Measurements from ENCODE around the gene LRP4.

DNA sequence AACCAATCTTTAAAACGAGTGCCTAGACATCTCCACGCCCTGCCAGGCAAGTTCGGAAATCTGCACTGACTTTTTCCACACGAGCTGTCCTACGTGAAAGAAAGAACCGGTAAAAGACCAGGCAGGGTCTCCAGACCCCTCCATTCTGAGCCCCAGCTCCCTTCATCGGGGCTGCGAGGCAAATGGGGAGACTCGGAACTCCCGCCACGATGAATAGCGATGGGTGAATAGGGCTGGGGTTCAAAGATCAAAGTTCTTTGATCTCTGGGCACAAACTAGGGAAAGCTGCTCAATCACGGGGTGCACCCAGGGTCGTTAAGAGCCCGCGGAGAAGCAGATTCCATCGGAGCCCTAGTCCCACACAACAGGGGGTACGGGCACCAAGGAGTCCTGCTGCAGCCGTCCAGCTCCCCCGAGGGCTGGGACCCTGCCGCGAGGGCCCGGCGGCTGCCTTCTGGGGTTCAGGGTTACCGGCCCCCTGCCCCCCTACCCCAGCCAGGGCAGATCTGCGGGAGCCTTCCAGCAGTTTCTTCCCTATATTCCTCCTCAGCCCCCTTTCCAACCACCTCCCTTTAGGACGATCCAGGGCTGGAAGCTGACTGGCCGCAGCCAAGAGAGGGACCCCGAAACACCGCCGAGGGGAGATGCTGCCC lies 1.1 kb downstream of the LRP4 start:
- TF ChIP-seq, protein P1, sequence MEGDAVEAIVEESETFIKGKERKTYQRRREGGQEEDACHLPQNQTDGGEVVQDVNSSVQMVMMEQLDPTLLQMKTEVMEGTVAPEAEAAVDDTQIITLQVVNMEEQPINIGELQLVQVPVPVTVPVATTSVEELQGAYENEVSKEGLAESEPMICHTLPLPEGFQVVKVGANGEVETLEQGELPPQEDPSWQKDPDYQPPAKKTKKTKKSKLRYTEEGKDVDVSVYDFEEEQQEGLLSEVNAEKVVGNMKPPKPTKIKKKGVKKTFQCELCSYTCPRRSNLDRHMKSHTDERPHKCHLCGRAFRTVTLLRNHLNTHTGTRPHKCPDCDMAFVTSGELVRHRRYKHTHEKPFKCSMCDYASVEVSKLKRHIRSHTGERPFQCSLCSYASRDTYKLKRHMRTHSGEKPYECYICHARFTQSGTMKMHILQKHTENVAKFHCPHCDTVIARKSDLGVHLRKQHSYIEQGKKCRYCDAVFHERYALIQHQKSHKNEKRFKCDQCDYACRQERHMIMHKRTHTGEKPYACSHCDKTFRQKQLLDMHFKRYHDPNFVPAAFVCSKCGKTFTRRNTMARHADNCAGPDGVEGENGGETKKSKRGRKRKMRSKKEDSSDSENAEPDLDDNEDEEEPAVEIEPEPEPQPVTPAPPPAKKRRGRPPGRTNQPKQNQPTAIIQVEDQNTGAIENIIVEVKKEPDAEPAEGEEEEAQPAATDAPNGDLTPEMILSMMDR (IDR thresholded peaks at IDR 0.05; ENCODE audit: insufficient read depth, low read length), result no peak
- TF ChIP-seq GABPA (IDR thresholded peaks at IDR 0.05; ENCODE audit: low read depth) (no peak), SPI1 (IDR thresholded peaks at IDR 0.05; ENCODE audit: borderline replicate concordance, low read depth) (no peak)
